Neural cell (in vitro differentiated cells): ENCODE data around the gene GABPB1.

ENCODE experiments used
- CTCF ChIP-seq: fragments of 450-650 bp; IDR thresholded peaks from 2 replicates; pipeline ENCODE4 v1.5.1; 2014; ENCODE audit warnings: antibody characterized with exemption, mild to moderate bottlenecking, moderate library complexity; ENCODE audit not compliant: poor library complexity, severe bottlenecking
- EP300 ChIP-seq: fragments of 450-650 bp; conservative IDR thresholded peaks from 2 replicates; pipeline ENCODE4 v1.6.1; 2014; ENCODE audit warnings: antibody characterized with exemption, mild to moderate bottlenecking, moderate library complexity; ENCODE audit not compliant: poor library complexity, severe bottlenecking
- EZH2 ChIP-seq: fragments of 200-600, 300-800 bp; shearing (Covaris generic), sonication (generic); IDR thresholded peaks from 2 replicates; pipeline ENCODE4 v1.6.1; 2014; ENCODE audit warnings: antibody characterized with exemption, low read length, borderline replicate concordance, mild to moderate bottlenecking; ENCODE audit not compliant: insufficient read depth, poor library complexity, severe bottlenecking
- POLR2AphosphoS5 ChIP-seq: IDR thresholded peaks from 2 replicates; pipeline ENCODE4 v1.6.1; 2012
- RAD21 ChIP-seq: fragments of 450-650 bp; conservative IDR thresholded peaks from 2 replicates; pipeline ENCODE4 v1.6.1; 2014; ENCODE audit warnings: antibody characterized with exemption, mild to moderate bottlenecking, moderate library complexity
- TAF1 ChIP-seq: IDR thresholded peaks from 2 replicates; pipeline ENCODE4 v1.6.1; 2012; ENCODE audit warnings: low read depth

GRCh38 chr15:50250760-50251394 lies 104.1 kb downstream of the GABPB1 start:
- TF ChIP-seq TAF1: no peak
- no peak for TF ChIP-seq EP300
- TF ChIP-seq RAD21: no peak
- no peak for TF ChIP-seq POLR2AphosphoS5
- TF ChIP-seq EZH2: no peak
- TF ChIP-seq CTCF: no peak
